HG03280 (cell line): ENCODE results near the gene GPC1.

Experiments
- ATAC-seq: cut with Tn5 transposase; IDR thresholded peaks from one replicate; pipeline ENCODE4 v1.9.1; 2021; ENCODE audit warnings: mild to moderate bottlenecking, moderate library complexity; ENCODE audit not compliant: unreplicated experiment

Gene GPC1

GRCh38 chr2:240411261-240412160 is 24.0 kb upstream of the GPC1 start:
- no peak for ATAC-seq

- no peak for ATAC-seq
Observed at GRCh38 chr2:240412211-240412861, 23.1 kb upstream of the GPC1 start.

- no peak for ATAC-seq
Observed at GRCh38 chr2:240412975-240413812, 22.3 kb upstream of the GPC1 start.

GRCh38 chr2:240413813-240414429 is 21.5 kb upstream of the GPC1 start:
- no peak for ATAC-seq

- no peak for ATAC-seq
Observed at GRCh38 chr2:240416821-240417220, 18.6 kb upstream of the GPC1 start.

- no peak for ATAC-seq
Observed at GRCh38 chr2:240418311-240418710, 17.2 kb upstream of the GPC1 start.

- ATAC-seq, result no peak
Observed at GRCh38 chr2:240419271-240419670, 16.2 kb upstream of the GPC1 start.

- ATAC-seq, result no peak
Observed at GRCh38 chr2:240419723-240420122, 15.7 kb upstream of the GPC1 start.

GRCh38 chr2:240420206-240421104 is 15.0 kb upstream of the GPC1 start:
- ATAC-seq, result no peak

- no peak for ATAC-seq
Observed at GRCh38 chr2:240421381-240421780, 14.1 kb upstream of the GPC1 start.

GRCh38 chr2:240422658-240423329 is 12.7 kb upstream of the GPC1 start:
- no peak for ATAC-seq

- ATAC-seq, result no peak
Observed at GRCh38 chr2:240423788-240424191, 11.7 kb upstream of the GPC1 start.

GRCh38 chr2:240424341-240425235 is 10.9 kb upstream of the GPC1 start:
- no peak for ATAC-seq

GRCh38 chr2:240425236-240425615 is 10.2 kb upstream of the GPC1 start:
- no peak for ATAC-seq

GRCh38 chr2:240425697-240426096 is 9.8 kb upstream of the GPC1 start:
- ATAC-seq, result no peak

- no peak for ATAC-seq
Observed at GRCh38 chr2:240426845-240427721, 8.4 kb upstream of the GPC1 start.

- no peak for ATAC-seq
Observed at GRCh38 chr2:240427729-240428128, 7.7 kb upstream of the GPC1 start.
